ENCODE data around the gene MSRB3. TPM values are rescaled to one million over a fixed set of nuclear protein-coding genes. Genes with fewer than 3 reads are reported as not detected.

MSRB3 gene
- total and polyA plus RNA-seq, 8 donors, result 21.7 to 50.5 (median 28.1) TPM

DNA sequence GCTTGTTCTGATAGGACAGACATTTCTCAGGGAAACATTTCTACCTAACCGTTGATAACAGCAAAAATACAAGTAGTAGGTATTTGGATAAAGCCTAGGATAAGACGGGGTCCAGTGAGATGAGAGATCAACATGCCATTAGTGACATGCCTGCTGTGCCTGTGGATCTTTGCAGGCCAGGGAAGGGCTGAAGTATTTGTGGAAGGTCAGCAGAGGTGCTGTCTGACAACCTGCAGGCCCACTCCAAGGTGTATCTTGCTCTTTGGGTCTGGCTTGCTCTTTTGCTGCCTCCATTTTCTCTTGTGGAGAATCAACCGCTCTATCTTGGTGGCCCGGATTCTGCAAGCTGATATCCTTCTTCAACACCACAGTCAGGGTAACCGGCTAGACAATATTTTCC is 46.7 kb downstream of the MSRB3 start:
- H3K4me3 ChIP-seq, result no peak overlapping the region
- ATAC-seq, result no peak
- no peaks in the 10 kb centered on the region for H3K9me3 ChIP-seq
- intact Hi-C loops (cut with DNase I), result no loop called here
- TF ChIP-seq, protein P1, sequence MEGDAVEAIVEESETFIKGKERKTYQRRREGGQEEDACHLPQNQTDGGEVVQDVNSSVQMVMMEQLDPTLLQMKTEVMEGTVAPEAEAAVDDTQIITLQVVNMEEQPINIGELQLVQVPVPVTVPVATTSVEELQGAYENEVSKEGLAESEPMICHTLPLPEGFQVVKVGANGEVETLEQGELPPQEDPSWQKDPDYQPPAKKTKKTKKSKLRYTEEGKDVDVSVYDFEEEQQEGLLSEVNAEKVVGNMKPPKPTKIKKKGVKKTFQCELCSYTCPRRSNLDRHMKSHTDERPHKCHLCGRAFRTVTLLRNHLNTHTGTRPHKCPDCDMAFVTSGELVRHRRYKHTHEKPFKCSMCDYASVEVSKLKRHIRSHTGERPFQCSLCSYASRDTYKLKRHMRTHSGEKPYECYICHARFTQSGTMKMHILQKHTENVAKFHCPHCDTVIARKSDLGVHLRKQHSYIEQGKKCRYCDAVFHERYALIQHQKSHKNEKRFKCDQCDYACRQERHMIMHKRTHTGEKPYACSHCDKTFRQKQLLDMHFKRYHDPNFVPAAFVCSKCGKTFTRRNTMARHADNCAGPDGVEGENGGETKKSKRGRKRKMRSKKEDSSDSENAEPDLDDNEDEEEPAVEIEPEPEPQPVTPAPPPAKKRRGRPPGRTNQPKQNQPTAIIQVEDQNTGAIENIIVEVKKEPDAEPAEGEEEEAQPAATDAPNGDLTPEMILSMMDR (IDR thresholded peaks at IDR 0.05), result no peak
- H3K36me3 ChIP-seq, result no peaks in the 10 kb centered on the region
- no peaks in the 10 kb centered on the region for H3K27me3 ChIP-seq
- no peak for DNase-seq
- H3K4me1 ChIP-seq, result no peaks in the 10 kb centered on the region
- H3K27ac ChIP-seq, result no peak overlapping the region

DNA sequence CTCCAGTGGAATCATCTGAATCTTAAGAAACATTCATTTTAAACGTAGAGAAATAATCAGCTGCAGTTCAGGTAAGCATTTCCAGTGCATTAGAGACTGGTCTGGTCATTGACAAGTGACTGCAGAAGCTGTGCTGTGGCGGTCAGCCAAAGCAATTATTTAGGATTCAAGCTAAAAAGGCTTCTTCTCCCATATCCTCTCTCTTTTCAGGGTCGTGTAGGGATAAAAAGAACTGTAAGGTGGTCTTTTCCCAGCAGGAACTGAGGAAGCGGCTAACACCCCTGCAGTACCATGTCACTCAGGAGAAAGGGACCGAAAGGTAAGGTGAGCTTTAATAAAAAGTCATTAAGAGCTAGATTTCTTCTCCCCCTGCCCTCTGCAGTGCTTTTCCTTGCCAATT is 48.1 kb downstream of the MSRB3 start:
- Histone ChIP-seq H3K27me3 (no peaks in the 10 kb centered on the region), H3K9me3 (no peaks in the 10 kb centered on the region), H3K27ac (no peak overlapping the region), H3K4me3 (no peak overlapping the region), H3K36me3 (no peaks in the 10 kb centered on the region), H3K4me1 (no peaks in the 10 kb centered on the region)
- TF ChIP-seq, protein P1 (IDR thresholded peaks at IDR 0.05), result no peak
- DNase-seq (no peak), ATAC-seq (no peak)
- intact Hi-C loops (cut with DNase I), result no loop called here

DNA sequence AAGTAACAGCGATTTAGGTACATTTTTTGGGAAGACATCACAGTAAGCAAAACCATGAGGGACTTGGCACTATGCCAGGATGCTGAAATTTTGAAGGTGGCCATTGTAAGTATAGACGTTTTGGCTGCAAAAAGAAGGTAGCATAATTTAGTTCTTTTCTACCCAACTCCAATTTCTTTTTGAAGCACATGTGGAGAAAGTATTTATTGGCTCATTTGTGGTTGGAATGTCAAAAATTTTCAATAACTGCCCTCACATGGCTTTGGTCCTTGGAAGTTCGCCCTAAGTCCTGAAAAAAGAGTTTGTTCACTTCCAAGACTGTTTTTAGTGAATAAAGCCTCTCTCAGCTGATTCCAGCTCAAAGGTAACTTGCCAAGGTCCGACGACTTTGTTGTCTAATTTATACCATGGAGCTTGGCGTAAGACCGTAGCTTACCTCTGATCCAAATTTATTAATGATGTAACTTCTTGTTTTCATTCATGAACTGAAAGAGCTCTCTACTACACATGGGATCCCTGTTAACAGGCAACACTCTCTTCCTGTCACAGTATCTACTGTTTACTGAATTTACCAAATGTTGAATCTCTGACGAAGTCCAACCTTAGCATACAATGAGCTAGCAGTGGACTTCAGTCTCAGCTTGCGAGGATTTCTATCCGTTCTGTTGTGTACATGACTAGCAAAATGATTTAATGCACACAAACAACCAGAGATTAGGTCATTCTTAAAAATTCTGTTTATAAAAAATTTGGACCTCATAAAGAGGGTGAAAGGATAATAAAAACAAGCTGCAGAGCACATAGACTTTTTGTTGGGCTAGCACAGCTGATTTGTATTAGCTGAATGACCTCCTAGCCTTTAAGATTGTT is 49.0 kb downstream of the MSRB3 start:
- no peak for DNase-seq
- Histone ChIP-seq H3K27me3 (no peaks in the 10 kb centered on the region), H3K4me3 (no peak overlapping the region), H3K9me3 (no peaks in the 10 kb centered on the region), H3K27ac (no peak overlapping the region), H3K36me3 (no peaks in the 10 kb centered on the region), H3K4me1 (no peaks in the 10 kb centered on the region)
- ATAC-seq, result no peak
- TF ChIP-seq, protein P1 (IDR thresholded peaks at IDR 0.05), result no peak
- intact Hi-C loops (cut with DNase I), result no loop called here

DNA sequence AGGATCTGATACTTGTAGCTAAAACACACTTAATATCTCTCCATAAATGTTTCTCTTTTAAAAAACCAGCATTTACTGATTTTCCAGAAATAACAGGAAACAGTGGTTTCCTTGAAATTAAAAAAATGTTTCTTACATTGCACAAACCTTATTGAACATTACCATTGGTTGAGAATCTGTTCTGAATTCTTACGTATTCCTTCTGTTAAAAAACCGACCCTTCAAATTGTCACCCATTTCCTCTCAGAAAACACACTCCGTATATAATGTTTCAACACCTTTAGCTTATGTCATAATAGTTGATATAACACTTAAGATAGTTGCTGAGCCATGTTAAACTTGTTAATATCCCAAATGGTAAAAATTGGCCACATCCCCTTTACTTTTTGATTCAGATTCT is 51.2 kb downstream of the MSRB3 start:
- H3K9me3 ChIP-seq, result no peaks in the 10 kb centered on the region
- no peaks in the 10 kb centered on the region for H3K36me3 ChIP-seq
- H3K27ac ChIP-seq, result no peak overlapping the region
- TF ChIP-seq, protein P1 (IDR thresholded peaks at IDR 0.05), result no peak
- no peaks in the 10 kb centered on the region for H3K27me3 ChIP-seq
- DNase-seq (no peak), ATAC-seq (no peak)
- no peaks in the 10 kb centered on the region for H3K4me1 ChIP-seq
- intact Hi-C loops (cut with DNase I), result no loop called here
- no peak overlapping the region for H3K4me3 ChIP-seq

DNA sequence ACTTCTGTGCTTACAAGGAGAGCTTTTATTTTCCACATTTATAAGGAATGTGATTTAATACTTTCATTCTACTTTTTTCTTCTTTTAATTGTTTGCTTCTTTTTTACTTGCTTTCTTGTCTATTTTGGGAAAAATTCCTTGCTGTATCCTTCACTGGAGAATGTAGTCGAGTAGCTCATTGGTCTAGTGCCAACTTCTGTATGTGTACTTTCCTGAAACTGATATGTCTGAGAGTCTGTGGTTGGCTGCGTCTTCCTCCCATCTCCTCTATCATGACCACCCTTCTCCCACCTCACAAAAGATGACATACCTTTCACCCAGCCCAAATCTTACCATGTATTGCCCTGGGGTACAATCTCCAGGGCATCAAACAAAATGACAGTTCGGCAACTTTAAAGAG is 51.8 kb downstream of the MSRB3 start:
- H3K27me3 ChIP-seq, result no peaks in the 10 kb centered on the region
- intact Hi-C loops (cut with DNase I), result no loop called here
- no peaks in the 10 kb centered on the region for H3K36me3 ChIP-seq
- no peak for ATAC-seq
- no peaks in the 10 kb centered on the region for H3K9me3 ChIP-seq
- TF ChIP-seq, protein P1 (IDR thresholded peaks at IDR 0.05), result no peak
- no peak overlapping the region for H3K27ac ChIP-seq
- no peak overlapping the region for H3K4me3 ChIP-seq
- DNase-seq, result no peak
- no peaks in the 10 kb centered on the region for H3K4me1 ChIP-seq
